Neural crest cell (in vitro differentiated cells): Measurements from ENCODE around the gene DEAF1. TPM values are rescaled to one million over a fixed set of nuclear protein-coding genes. Genes with fewer than 3 reads are reported as not detected.

Experiments
- DNase-seq: peaks from one replicate; pipeline ENCODE4 v3.0.0; 2021; ENCODE audit warnings: low read depth, mixed read lengths, low spot score
- H3K27ac Mint-ChIP-seq: one replicate; pipeline ENCODE4 v1.8.0; 2021; ENCODE audit warnings: mild to moderate bottlenecking, mixed read lengths; ENCODE audit not compliant: unreplicated experiment
- H3K27me3 Mint-ChIP-seq: 2 replicates; pipeline ENCODE4 v1.8.0; 2021; ENCODE audit warnings: low read depth, mild to moderate bottlenecking, mixed read lengths
- H3K36me3 Mint-ChIP-seq: 2 replicates; pipeline ENCODE4 v1.8.0; 2021; ENCODE audit warnings: low read depth, mild to moderate bottlenecking, mixed read lengths
- H3K4me1 Mint-ChIP-seq: 2 replicates; pipeline ENCODE4 v1.8.0; 2021; ENCODE audit warnings: mixed read lengths
- H3K4me3 Mint-ChIP-seq: one replicate; pipeline ENCODE4 v1.8.0; 2021; ENCODE audit warnings: mild to moderate bottlenecking, mixed read lengths
- H3K9me3 Mint-ChIP-seq: 2 replicates; pipeline ENCODE4 v1.8.0; 2021; ENCODE audit warnings: mixed read lengths
- CTCF ChIP-seq: fragments of 200-600 bp; sonication (generic); conservative IDR thresholded peaks from 2 replicates; pipeline ENCODE4 v1.5.0; 2021; ENCODE audit warnings: antibody characterized with exemption, mild to moderate bottlenecking
- total RNA-seq: library from RNA; stranded (reverse); gene quantifications from 2 replicates; pipeline ENCODE4 v1.2.1, GENCODE V29; 2021

DEAF1 gene
- total RNA-seq, 1 donor from 2014 or later: 60.9 TPM

GRCh38 chr11:720017-720641 is 25.1 kb upstream of the DEAF1 start:
- Mint-ChIP-seq H3K4me1 (no peaks in the 10 kb centered on the region), H3K4me3 (no peak overlapping the region), H3K9me3 (peaks cover 2% of the 10 kb centered on the region), H3K36me3 (peaks cover 3% of the 10 kb centered on the region), H3K27me3 (peaks cover 65% of the 10 kb centered on the region), H3K27ac (no peak overlapping the region)
- no peak for DNase-seq
- TF ChIP-seq CTCF: no peak

DNA sequence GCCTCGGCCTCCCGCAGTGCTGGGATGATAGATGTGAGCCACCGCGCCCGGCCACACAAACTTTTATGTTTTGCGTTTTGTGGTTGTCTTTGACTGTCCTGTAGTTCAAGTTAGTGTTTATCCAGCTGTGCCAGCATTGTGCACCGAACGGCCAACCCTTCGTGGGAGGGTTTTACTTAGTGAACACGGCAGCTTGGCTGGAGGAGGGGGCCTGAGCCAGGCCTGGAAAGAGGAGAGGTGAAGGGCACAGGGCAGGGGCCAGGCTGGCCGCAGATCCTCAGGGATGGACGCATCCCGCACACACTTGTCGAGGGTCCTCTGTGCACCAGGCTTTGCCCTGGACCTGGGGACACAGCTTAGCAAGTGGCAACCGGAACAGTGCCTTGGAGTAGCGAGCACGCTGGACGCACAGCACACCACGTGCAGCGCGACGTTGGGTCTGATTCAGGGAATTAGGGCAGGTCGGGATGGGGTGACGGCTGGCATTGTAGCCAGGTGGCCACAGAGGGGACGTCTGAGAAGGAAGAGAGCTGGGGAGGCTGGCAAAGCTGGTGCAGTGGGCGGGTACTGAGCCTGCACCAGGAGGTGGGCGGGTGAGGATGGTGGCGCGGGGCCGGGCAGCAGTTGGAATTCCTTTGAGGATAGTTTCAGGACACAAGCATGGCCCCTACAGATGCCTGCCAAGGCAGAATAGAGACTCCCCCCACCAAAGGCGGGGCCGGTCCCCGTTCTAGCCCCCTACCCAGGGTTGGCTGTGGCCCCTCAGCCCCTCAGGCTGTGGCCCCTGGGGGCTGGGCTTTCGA is 24.4 kb upstream of the DEAF1 start:
- peaks cover 3% of the 10 kb centered on the region for H3K36me3 Mint-ChIP-seq
- H3K9me3 Mint-ChIP-seq: peaks cover 5% of the 10 kb centered on the region
- H3K4me3 Mint-ChIP-seq: no peak overlapping the region
- H3K4me1 Mint-ChIP-seq: no peaks in the 10 kb centered on the region
- DNase-seq: no peak
- H3K27me3 Mint-ChIP-seq: peaks cover 61% of the 10 kb centered on the region
- H3K27ac Mint-ChIP-seq: no peak overlapping the region
- no peak for TF ChIP-seq CTCF

DNA sequence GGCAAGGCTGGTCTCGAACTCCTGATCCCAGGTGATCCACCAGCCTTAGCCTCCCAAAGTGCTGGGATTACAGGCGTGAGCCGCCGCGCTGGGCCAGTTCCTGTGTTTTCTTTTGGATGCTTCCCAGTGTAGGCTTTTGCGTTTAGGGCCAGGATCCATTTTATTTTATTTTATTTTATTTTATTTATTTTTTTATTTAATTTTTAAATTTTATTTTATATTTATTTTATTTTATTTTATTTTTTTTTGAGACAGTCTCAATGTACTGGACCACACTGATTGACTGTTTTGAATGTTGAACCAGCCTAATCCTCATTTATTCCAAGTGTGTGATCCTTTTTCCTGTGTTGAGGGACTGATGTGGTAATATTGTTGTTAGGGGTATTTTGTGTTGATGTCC is 19.4 kb upstream of the DEAF1 start:
- Mint-ChIP-seq H3K27me3 (peaks cover 39% of the 10 kb centered on the region), H3K4me3 (no peak overlapping the region), H3K27ac (no peak overlapping the region), H3K9me3 (peaks cover 5% of the 10 kb centered on the region), H3K4me1 (peaks cover 12% of the 10 kb centered on the region), H3K36me3 (peaks cover 3% of the 10 kb centered on the region)
- no peak for DNase-seq
- TF ChIP-seq CTCF: no peak

- H3K36me3 Mint-ChIP-seq: no peaks in the 10 kb centered on the region
- H3K27ac Mint-ChIP-seq: no peak overlapping the region
- H3K4me3 Mint-ChIP-seq: no peak overlapping the region
Measured at GRCh38 chr11:709109-709997, 14.3 kb upstream of the DEAF1 start.

More at GRCh38 chr11:709109-709997, 14.3 kb upstream of the DEAF1 start:
- TF ChIP-seq CTCF: no peak
- H3K9me3 Mint-ChIP-seq: no peaks in the 10 kb centered on the region
- H3K27me3 Mint-ChIP-seq: peaks cover 37% of the 10 kb centered on the region
- H3K4me1 Mint-ChIP-seq: peaks cover 12% of the 10 kb centered on the region
- DNase-seq: no peak
